Endothelial cell of umbilical vein (primary cell): Measurements from ENCODE around the gene WDR7. TPM values are rescaled to one million over a fixed set of nuclear protein-coding genes. Genes with fewer than 3 reads are reported as not detected.

ENCODE experiments used
- BruUV-seq: library from RNA; stranded (reverse); fragments of 400-500 nt; replicated peaks from 2 replicates; lab custom pipeline; 2021; lab: Mats Ljungman, UMichigan
- CTCF ChIA-PET: fragments of 300-600, 350-600 bp; sonication (Branson Sonifier 250); formaldehyde crosslinking; loops from one replicate; lab custom pipeline; 2021; ENCODE audit warnings: antibody characterized with exemption, inconsistent platforms; lab: Charles Lee
- POLR2A ChIA-PET: fragments of 300-600, 350-600 bp; sonication (Branson Sonifier 250); formaldehyde crosslinking; loops from one replicate; lab custom pipeline; 2021; ENCODE audit warnings: antibody characterized with exemption, inconsistent platforms; lab: Charles Lee
- DNase-seq: peaks from one replicate; pipeline ENCODE4 v3.0.0-alpha.2; 2011; ENCODE audit warnings: low read depth, low spot score
- FAIRE-seq: peaks from 2 replicates; lab custom pipeline; 2011; peaks lifted over from hg19 to GRCh38; lab: Jason Lieb, UNC
- H2AFZ ChIP-seq: 2 replicates; pipeline ENCODE4 v1.6.0; 2012; ENCODE audit warnings: low read depth, low read length, control low read depth, inconsistent platforms
- H3K27ac ChIP-seq: 2 replicates; pipeline ENCODE4 v1.5.1; 2011; ENCODE audit warnings: low read depth, mild to moderate bottlenecking, control low read depth, low read length, moderate library complexity; ENCODE audit not compliant: insufficient read depth
- H3K27me3 ChIP-seq, 2 experiments: 2 replicates each; pipeline versions ENCODE4 v1.6.0 to v1.6.1; 2011; ENCODE audit warnings: low read length in 2 of 2, mixed read lengths in 1 of 2; ENCODE audit not compliant: control insufficient read depth in 2 of 2, insufficient read depth in 2 of 2
- H3K36me3 ChIP-seq, 2 experiments: 2 replicates in 1 of 2; 3 replicates in 1 of 2; pipeline ENCODE4 v1.5.1; 2011; ENCODE audit warnings: low read length in 2 of 2, mild to moderate bottlenecking in 1 of 2, moderate library complexity in 1 of 2; ENCODE audit not compliant: control insufficient read depth in 2 of 2, insufficient read depth in 2 of 2; ENCODE audit errors: extremely low read depth in 1 of 2
- H3K4me1 ChIP-seq: 3 replicates; pipeline ENCODE4 v1.5.1; 2011; ENCODE audit warnings: mild to moderate bottlenecking, low read length; ENCODE audit not compliant: control insufficient read depth, insufficient read depth; ENCODE audit errors: extremely low read depth
- H3K4me2 ChIP-seq: 2 replicates; pipeline ENCODE4 v1.6.1; 2011; ENCODE audit warnings: low read length, control low read depth, mixed read lengths; ENCODE audit not compliant: insufficient read depth
- H3K4me3 ChIP-seq, 3 experiments: fragments of 200-600 bp in 1 of 3; sonication (generic), shearing (Covaris generic) in 1 of 3; replicated peaks in 1 of 3; 2 replicates each; pipeline ENCODE4 v1.5.1; 2011 to 2016; ENCODE audit warnings: control low read depth in 3 of 3, low read length in 3 of 3, mild to moderate bottlenecking in 2 of 3, inconsistent platforms in 1 of 3, low read depth in 1 of 3, moderate library complexity in 1 of 3; ENCODE audit not compliant: insufficient read depth in 1 of 3
- H3K79me2 ChIP-seq: 2 replicates; pipeline ENCODE4 v1.6.0; 2012; ENCODE audit warnings: low read length, inconsistent platforms; ENCODE audit not compliant: control insufficient read depth, insufficient read depth
- H3K9ac ChIP-seq: replicated peaks from 2 replicates; pipeline ENCODE3; 2011; ENCODE audit warnings: low read length, control low read depth; ENCODE audit not compliant: insufficient read depth; ENCODE audit errors: extremely low read depth
- H3K9me1 ChIP-seq: replicated peaks from 3 replicates; pipeline ENCODE4 v1.6.0; 2011; ENCODE audit warnings: mild to moderate bottlenecking, low read length; ENCODE audit not compliant: control insufficient read depth, insufficient read depth; ENCODE audit errors: extremely low read depth
- H3K9me3 ChIP-seq: replicated peaks from 2 replicates; pipeline ENCODE4 v1.5.1; 2012; ENCODE audit warnings: low read length, inconsistent platforms; ENCODE audit not compliant: control insufficient read depth, insufficient read depth
- H4K20me1 ChIP-seq: replicated peaks from 2 replicates; pipeline ENCODE3; 2011; ENCODE audit warnings: mild to moderate bottlenecking, low read length; ENCODE audit not compliant: control insufficient read depth, insufficient read depth; ENCODE audit errors: extremely low read depth
- EZH2 ChIP-seq: IDR thresholded peaks from 2 replicates; pipeline ENCODE4 v1.6.1; 2012; ENCODE audit warnings: borderline replicate concordance, low read depth, mild to moderate bottlenecking, moderate library complexity, low read length, inconsistent platforms; ENCODE audit not compliant: severe bottlenecking
- FOS ChIP-seq: IDR thresholded peaks from 2 replicates; pipeline ENCODE4 v1.6.1; 2011; ENCODE audit warnings: mild to moderate bottlenecking, low read length, moderate library complexity, borderline replicate concordance; ENCODE audit not compliant: insufficient read depth
- GATA2 ChIP-seq: IDR thresholded peaks from 2 replicates; pipeline ENCODE4 v1.7.0; 2011; ENCODE audit warnings: low read depth, mild to moderate bottlenecking, moderate library complexity, mixed read lengths, low read length; ENCODE audit not compliant: insufficient read length, insufficient read depth
- JUN ChIP-seq: IDR thresholded peaks from 2 replicates; pipeline ENCODE4 v1.6.1; 2011; ENCODE audit warnings: borderline replicate concordance, low read depth; ENCODE audit not compliant: insufficient read length, insufficient read depth
- MYC ChIP-seq: IDR thresholded peaks from one replicate; pipeline ENCODE4 v1.6.1; 2011; ENCODE audit warnings: mild to moderate bottlenecking, low read depth, low read length
- POLR2A ChIP-seq: IDR thresholded peaks from 2 replicates; pipeline ENCODE4 v1.6.1; 2012; ENCODE audit warnings: low read depth, mild to moderate bottlenecking, control low read depth, low read length
- POLR2AphosphoS5 ChIP-seq: IDR thresholded peaks from 2 replicates; pipeline ENCODE4 v1.6.1; 2012; ENCODE audit warnings: low read depth, mild to moderate bottlenecking, control low read depth, low read length, moderate library complexity; ENCODE audit not compliant: insufficient read depth
- dilution Hi-C: fragments of 300-500 bp; cut with MboI; formaldehyde crosslinking; loops from one replicate; pipeline ENCODE4 v1.15.0; 2019; ENCODE audit warnings: low sequenced_read_pairs; ENCODE audit not compliant: extremely low pct_ligation_motif_present
- intact Hi-C: fragments of 100-400 bp; cut with micrococcal nuclease; formaldehyde crosslinking; loops from one replicate; pipeline ENCODE4 v1.10.0; 2022
- polyA plus RNA-seq, 4 experiments: library from polyadenylated mRNA; depleted of rRNA in 3 of 4; stranded (reverse) in 3 of 4; unstranded in 1 of 4; fragments of >200 nt; gene quantifications; 2 replicates each; pipeline versions ENCODE4 v1.2.1 to v1.2.3, GENCODE V29; 2011 to 2012; ENCODE audit warnings: missing spikeins in 1 of 4
- total RNA-seq: library from RNA; stranded (reverse); gene quantifications from 2 replicates; pipeline ENCODE4 v1.2.3, GENCODE V29; 2021
- TF ChIP-seq, protein P1 (sequence below): IDR thresholded peaks from 2 replicates; pipeline ENCODE4 v1.6.1; 2011; ENCODE audit not compliant: insufficient read depth, insufficient read length
- TF ChIP-seq, protein P2 (sequence below), 2 donors: IDR thresholded peaks; 1 replicate in 1 of 2; 2 replicates in 1 of 2; pipeline ENCODE4 v1.5.1; 2011; ENCODE audit warnings: low read length in 2 of 2, mild to moderate bottlenecking in 2 of 2, moderate library complexity in 2 of 2, control low read depth in 1 of 2, inconsistent platforms in 1 of 2, low read depth in 1 of 2; ENCODE audit not compliant: insufficient read depth in 1 of 2; ENCODE audit errors: extremely low read depth in 1 of 2

The WDR7 gene
- total and polyA plus RNA-seq, 2 donors (not counting 3 experiments of a cell fraction or from before 2014, with no cell fraction given), result 5.9 to 19.0 TPM

DNA sequence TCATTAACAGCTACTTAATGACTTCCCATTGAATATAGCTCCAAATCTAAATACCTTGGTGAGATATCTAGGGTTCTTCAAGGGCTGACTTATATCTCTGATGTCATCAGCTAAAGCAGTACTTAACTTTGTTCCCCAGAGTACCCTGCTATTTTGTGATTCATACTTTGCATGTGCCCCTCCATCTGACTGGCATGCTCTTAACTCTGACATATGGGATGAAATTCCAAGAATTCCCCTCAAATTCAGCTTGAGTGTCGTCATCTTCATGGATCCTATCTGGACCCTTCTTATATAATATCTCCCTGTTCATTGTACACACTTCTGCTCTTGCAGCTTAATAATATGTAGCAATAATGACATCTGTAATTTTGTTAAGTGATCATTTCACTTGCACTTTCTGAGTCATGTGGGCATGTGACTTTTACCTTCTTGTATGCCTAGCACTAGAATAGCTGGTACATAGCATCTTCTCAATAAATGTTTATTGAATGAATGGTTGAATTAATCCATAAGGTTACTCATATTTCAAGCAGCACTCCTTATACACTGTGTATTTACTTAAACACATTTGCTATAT, 172.9 kb downstream of the WDR7 start:
- Histone ChIP-seq H3K4me3 (no peak overlapping the region), H3K9me3 (no peaks in the 10 kb centered on the region), H3K36me3 (no peaks in the 10 kb centered on the region), H3K79me2 (no peaks in the 10 kb centered on the region), H2AFZ (no peak overlapping the region), H3K9me1 (no peaks in the 10 kb centered on the region), H3K4me2 (no peak overlapping the region), H4K20me1 (no peaks in the 10 kb centered on the region), H3K9ac (no peak overlapping the region), H3K4me1 (no peaks in the 10 kb centered on the region), H3K27me3 (no peaks in the 10 kb centered on the region), H3K27ac (no peak overlapping the region)
- intact Hi-C loops, result no loop called here
- dilution Hi-C loops, result no loop called here
- TF ChIP-seq, protein P1, sequence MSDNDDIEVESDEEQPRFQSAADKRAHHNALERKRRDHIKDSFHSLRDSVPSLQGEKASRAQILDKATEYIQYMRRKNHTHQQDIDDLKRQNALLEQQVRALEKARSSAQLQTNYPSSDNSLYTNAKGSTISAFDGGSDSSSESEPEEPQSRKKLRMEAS, result no peak
- no peak for TF ChIP-seq JUN
- TF ChIP-seq, protein P2, sequence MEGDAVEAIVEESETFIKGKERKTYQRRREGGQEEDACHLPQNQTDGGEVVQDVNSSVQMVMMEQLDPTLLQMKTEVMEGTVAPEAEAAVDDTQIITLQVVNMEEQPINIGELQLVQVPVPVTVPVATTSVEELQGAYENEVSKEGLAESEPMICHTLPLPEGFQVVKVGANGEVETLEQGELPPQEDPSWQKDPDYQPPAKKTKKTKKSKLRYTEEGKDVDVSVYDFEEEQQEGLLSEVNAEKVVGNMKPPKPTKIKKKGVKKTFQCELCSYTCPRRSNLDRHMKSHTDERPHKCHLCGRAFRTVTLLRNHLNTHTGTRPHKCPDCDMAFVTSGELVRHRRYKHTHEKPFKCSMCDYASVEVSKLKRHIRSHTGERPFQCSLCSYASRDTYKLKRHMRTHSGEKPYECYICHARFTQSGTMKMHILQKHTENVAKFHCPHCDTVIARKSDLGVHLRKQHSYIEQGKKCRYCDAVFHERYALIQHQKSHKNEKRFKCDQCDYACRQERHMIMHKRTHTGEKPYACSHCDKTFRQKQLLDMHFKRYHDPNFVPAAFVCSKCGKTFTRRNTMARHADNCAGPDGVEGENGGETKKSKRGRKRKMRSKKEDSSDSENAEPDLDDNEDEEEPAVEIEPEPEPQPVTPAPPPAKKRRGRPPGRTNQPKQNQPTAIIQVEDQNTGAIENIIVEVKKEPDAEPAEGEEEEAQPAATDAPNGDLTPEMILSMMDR (IDR thresholded peaks at IDR 0.05; ENCODE audit: extremely low read depth in 1 of 2, insufficient read depth in 1 of 2, low read depth in 1 of 2, low read length in 2 of 2), result no peak
- TF ChIP-seq POLR2A, result no peak
- TF ChIP-seq EZH2, result no peak
- TF ChIP-seq MYC, result no peak
- no peak for TF ChIP-seq POLR2AphosphoS5
- TF ChIP-seq FOS, result no peak
- TF ChIP-seq GATA2, result no peak
- FAIRE-seq, result no peak
- ChIA-PET POLR2A (no interaction called here), CTCF (interaction anchor here (1.4 kb wide), 1 partner anchor 16 kb away, joined by 3 read pairs; no protein-coding TSS in a partner anchor)
- DNase-seq, result no peak
- no TSS peak for BruUV-seq
